ENCODE data around the gene MFSD2B. TPM values are rescaled to one million over a fixed set of nuclear protein-coding genes. Genes with fewer than 3 reads are reported as not detected.

The MFSD2B gene
- total and polyA plus RNA-seq, 10 of the 15 experiments (the other 5 are each of a cell fraction or from before 2014, with no cell fraction given): 0.07 to 0.51 (median 0.16) TPM; not detected in 4

GRCh38 chr2:24016376-24016761 lies 6.5 kb downstream of the MFSD2B start:
- no peaks in the 10 kb centered on the region for H3K9me3 ChIP-seq (replicated peaks; ENCODE audit: control insufficient read depth, insufficient read depth, low read length)
- ChIA-PET POLR2A (no interaction called here), CTCF (no interaction called here), RAD21 (ENCODE audit: unreplicated experiment) (no interaction called here), SMC1A (ENCODE audit: uncharacterized antibody, unreplicated experiment) (no interaction called here)
- DNase-seq (ENCODE audit: low read depth, low spot score) (no peak), FAIRE-seq (no peak), ATAC-seq (no peak; the same call in 2 of the 3 replicates)
- no peaks in the 10 kb centered on the region for H3K79me2 ChIP-seq (ENCODE audit: control insufficient read depth, insufficient read depth, low read length)
- H3K9ac ChIP-seq (ENCODE audit: control insufficient read depth, insufficient read depth, low read length): no peak overlapping the region
- H3K4me2 ChIP-seq (ENCODE audit: control insufficient read depth, insufficient read depth): no peak overlapping the region
- no TSS peak for BruUV-seq (replicated peaks)
- TF ChIP-seq ZBTB33 (IDR thresholded peaks at IDR 0.05) (no peak), MYB (IDR thresholded peaks at IDR 0.05; ENCODE audit: borderline replicate concordance, low read depth, low read length) (no peak), ZSCAN29 (IDR thresholded peaks at IDR 0.05) (no peak), CBFB (IDR thresholded peaks at IDR 0.05; ENCODE audit: low read depth) (no peak), CREM (IDR thresholded peaks at IDR 0.05; ENCODE audit: low read depth) (no peak), SMC3 (IDR thresholded peaks at IDR 0.05; ENCODE audit: borderline replicate concordance, low read length) (no peak), ASH2L (IDR thresholded peaks at IDR 0.05; ENCODE audit: borderline replicate concordance, low read depth) (no peak), ATF2 (IDR thresholded peaks at IDR 0.05; ENCODE audit: low read length) (no peak), EP300 (IDR thresholded peaks at IDR 0.05; ENCODE audit: borderline replicate concordance in 1 of 2, control insufficient read depth in 1 of 2, low read depth in 2 of 2, low read length in 2 of 2) (no peak), NR2F1 (conservative IDR thresholded peaks at IDR 0.05) (no peak), PAX8 (IDR thresholded peaks at IDR 0.05) (no peak), HDGF (IDR thresholded peaks at IDR 0.05) (no peak), IRF3 (IDR thresholded peaks at IDR 0.05) (no peak), IKZF2 (IDR thresholded peaks at IDR 0.05) (no peak), LARP7 (IDR thresholded peaks at IDR 0.05) (no peak), ZBTB4 (CRISPR knock-in tag; IDR thresholded peaks at IDR 0.05) (no peak), RELB (IDR thresholded peaks at IDR 0.05; ENCODE audit: low read depth) (no peak)
- H3K4me3 ChIP-seq: no peak overlapping the region
- H3K4me1 ChIP-seq (ENCODE audit: control insufficient read depth, insufficient read depth, low read length): no peaks in the 10 kb centered on the region
- WGBS (ENCODE audit: insufficient coverage, insufficient replicate concordance, low lambda C conversion rate, missing lambda C conversion rate): 78% methylated on average over 9 of the region's 9 CpGs
- peaks cover 0 to 4% of the 10 kb centered on the region in 2 experiments; a peak in 2 of 4 replicates for H3K27me3 ChIP-seq (replicated peaks in 1 of 2; ENCODE audit: control insufficient read depth in 2 of 2, insufficient read depth in 2 of 2, low read length in 1 of 2)
- intact Hi-C loops (cut with micrococcal nuclease; ENCODE audit: unreplicated experiment) (no loop called here), in situ Hi-C loops (cut with MboI) (no loop called here)
- no peaks in the 10 kb centered on the region for H3K36me3 ChIP-seq (ENCODE audit: control insufficient read depth in 2 of 2, insufficient read depth in 2 of 2, low read length in 1 of 2)
- H2AFZ ChIP-seq (ENCODE audit: control insufficient read depth, low read depth, low read length): no peak overlapping the region
- no peak overlapping the region for H3K27ac ChIP-seq (ENCODE audit: control insufficient read depth, insufficient read depth)
- H4K20me1 ChIP-seq (ENCODE audit: control insufficient read depth, insufficient read depth): no peaks in the 10 kb centered on the region
